Osteoblast (primary cell): ENCODE measurements around the gene OVOL3. TPM values are rescaled to one million over a fixed set of nuclear protein-coding genes. Genes with fewer than 3 reads are reported as not detected.

Experiments used
- DNase-seq: peaks from one replicate; pipeline ENCODE4 v3.0.0; 2011; ENCODE audit warnings: low spot score, mixed read lengths; ENCODE audit not compliant: insufficient read length; ENCODE audit errors: missing footprints
- H2AFZ ChIP-seq: 2 replicates; pipeline ENCODE4 v1.6.0; 2011; ENCODE audit warnings: mild to moderate bottlenecking, low read length
- H3K27ac ChIP-seq: 2 replicates; pipeline ENCODE4 v1.5.1; 2011; ENCODE audit warnings: mild to moderate bottlenecking, low read depth, low read length, moderate library complexity
- H3K27me3 ChIP-seq: 2 replicates; pipeline ENCODE4 v1.6.0; 2012; ENCODE audit warnings: mild to moderate bottlenecking, control low read depth, inconsistent platforms, low read length, moderate library complexity; ENCODE audit not compliant: insufficient read depth
- H3K36me3 ChIP-seq: 2 replicates; pipeline ENCODE4 v1.5.1; 2011; ENCODE audit warnings: mild to moderate bottlenecking, low read length, control low read depth, moderate library complexity; ENCODE audit not compliant: insufficient read depth
- H3K4me1 ChIP-seq: 2 replicates; pipeline ENCODE4 v1.5.1; 2011; ENCODE audit warnings: mild to moderate bottlenecking, low read length, control low read depth, moderate library complexity; ENCODE audit not compliant: insufficient read depth
- H3K4me2 ChIP-seq: 2 replicates; pipeline ENCODE4 v1.6.0; 2011; ENCODE audit warnings: mild to moderate bottlenecking, low read length; ENCODE audit not compliant: insufficient read depth
- H3K4me3 ChIP-seq: fragments of 200-600 bp; sonication (generic); 3 replicates; pipeline ENCODE4 v1.5.1; 2012; ENCODE audit warnings: mild to moderate bottlenecking, low read length, inconsistent platforms; ENCODE audit not compliant: insufficient read depth
- H3K79me2 ChIP-seq: 2 replicates; pipeline ENCODE4 v1.6.0; 2012; ENCODE audit warnings: mild to moderate bottlenecking, low read length, control low read depth, inconsistent platforms; ENCODE audit not compliant: insufficient read depth
- H3K9me3 ChIP-seq: 2 replicates; pipeline ENCODE4 v1.5.1; 2011; ENCODE audit warnings: low read depth, low read length, control low read depth
- H4K20me1 ChIP-seq: 2 replicates; pipeline ENCODE4 v1.6.0; 2012; ENCODE audit warnings: mild to moderate bottlenecking, low read length, control low read depth; ENCODE audit not compliant: insufficient read depth
- CTCF ChIP-seq: IDR thresholded peaks from 2 replicates; pipeline ENCODE4 v1.5.1; 2011; ENCODE audit warnings: mild to moderate bottlenecking, low read depth, low read length, moderate library complexity; ENCODE audit errors: extremely low read depth
- total RNA-seq: library from RNA; depleted of rRNA; stranded (reverse); fragments of >200 nt; gene quantifications from 2 replicates; pipeline ENCODE4 v1.2.3, GENCODE V29; 2012

Gene OVOL3
- total RNA-seq, 1 donor = not detected

GRCh38 chr19:36089847-36090246, 21.1 kb upstream of the OVOL3 start:
- H3K27me3 ChIP-seq = no peaks in the 10 kb centered on the region
- no peaks in the 10 kb centered on the region for H3K4me1 ChIP-seq
- no peak for TF ChIP-seq CTCF
- H2AFZ ChIP-seq = no peak overlapping the region
- peaks cover 33% of the 10 kb centered on the region for H3K36me3 ChIP-seq
- no peak for DNase-seq
- H3K9me3 ChIP-seq = no peaks in the 10 kb centered on the region
- H4K20me1 ChIP-seq = no peaks in the 10 kb centered on the region
- H3K4me2 ChIP-seq = no peak overlapping the region
- no peaks in the 10 kb centered on the region for H3K79me2 ChIP-seq
- H3K27ac ChIP-seq = no peak overlapping the region
- no peak overlapping the region for H3K4me3 ChIP-seq

GRCh38 chr19:36090910-36091695, 19.8 kb upstream of the OVOL3 start:
- no peaks in the 10 kb centered on the region for H3K79me2 ChIP-seq
- H3K27ac ChIP-seq = no peak overlapping the region
- peak; percentile 64 for DNase-seq
- TF ChIP-seq CTCF = no peak
- H4K20me1 ChIP-seq = no peaks in the 10 kb centered on the region
- no peak overlapping the region for H3K4me3 ChIP-seq
- no peak overlapping the region for H2AFZ ChIP-seq
- H3K27me3 ChIP-seq = no peaks in the 10 kb centered on the region
- no peaks in the 10 kb centered on the region for H3K4me1 ChIP-seq
- peaks cover 29% of the 10 kb centered on the region for H3K36me3 ChIP-seq
- no peaks in the 10 kb centered on the region for H3K9me3 ChIP-seq
- no peak overlapping the region for H3K4me2 ChIP-seq

GRCh38 chr19:36092566-36092965, 18.4 kb upstream of the OVOL3 start:
- Histone ChIP-seq H3K4me1 (no peaks in the 10 kb centered on the region), H3K79me2 (no peaks in the 10 kb centered on the region), H3K27me3 (no peaks in the 10 kb centered on the region), H3K36me3 (peaks cover 30% of the 10 kb centered on the region), H2AFZ (no peak overlapping the region), H4K20me1 (no peaks in the 10 kb centered on the region), H3K27ac (no peak overlapping the region), H3K4me2 (no peak overlapping the region), H3K4me3 (no peak overlapping the region), H3K9me3 (no peaks in the 10 kb centered on the region)
- no peak for DNase-seq
- TF ChIP-seq CTCF = no peak

- no peak for TF ChIP-seq CTCF
- no peak for DNase-seq
- Histone ChIP-seq H3K4me1 (no peaks in the 10 kb centered on the region), H3K9me3 (no peaks in the 10 kb centered on the region), H3K79me2 (no peaks in the 10 kb centered on the region), H3K27me3 (no peaks in the 10 kb centered on the region), H2AFZ (peak overlapping the region; percentile 56), H3K27ac (no peak overlapping the region), H3K4me3 (no peak overlapping the region), H3K36me3 (peaks cover 32% of the 10 kb centered on the region), H3K4me2 (no peak overlapping the region), H4K20me1 (no peaks in the 10 kb centered on the region)
Measured at GRCh38 chr19:36093146-36093662, 17.7 kb upstream of the OVOL3 start.
